ENCODE measurements around the gene FREM1.

Gene FREM1

GRCh38 chr9:14692470-14693250 is 217.6 kb downstream of the FREM1 start:
- DNase-seq, result peak; percentile 12 to 23

GRCh38 chr9:14690948-14691730 is 219.1 kb downstream of the FREM1 start:
- DNase-seq, result peak in 1 of 2 donors; percentile 7

GRCh38 chr9:14687042-14687719 is 223.0 kb downstream of the FREM1 start:
- DNase-seq, result no peak

GRCh38 chr9:14686168-14686567 is 224.1 kb downstream of the FREM1 start:
- no peak for DNase-seq

All from inflammatory macrophage treated with lipopolysaccharide for 1 hour (primary cell).